Coronary artery (tissue), 2 donors: ENCODE results near the gene IFRD2.
"Not testable (repeated sequence)": the region's sequence is repeated elsewhere in the genome, so short reads cannot be mapped to it uniquely, and the experiment has no call there.

ENCODE experiments used
- DNase-seq: peaks from one replicate; pipeline ENCODE4 v3.0.0-alpha.2; 2017; ENCODE audit warnings: low spot score
- H3K27ac ChIP-seq, 2 donors: fragments of 200-600 bp; sonication (generic); one replicate each; pipeline ENCODE4 v1.5.1; 2016 to 2019
- H3K4me3 ChIP-seq: fragments of 200-600 bp; sonication (generic); 2 replicates; pipeline ENCODE4 v1.5.1; 2016; ENCODE audit warnings: mild to moderate bottlenecking, moderate library complexity
- TF ChIP-seq, protein P1 (sequence below): fragments of 200-600 bp; sonication (generic); IDR thresholded peaks from one replicate; pipeline ENCODE4 v1.5.1; 2019; ENCODE audit warnings: antibody characterized with exemption

The IFRD2 gene

GRCh38 chr3:50263478-50264382 lies 28.5 kb downstream of the IFRD2 start:
- TF ChIP-seq, protein P1, sequence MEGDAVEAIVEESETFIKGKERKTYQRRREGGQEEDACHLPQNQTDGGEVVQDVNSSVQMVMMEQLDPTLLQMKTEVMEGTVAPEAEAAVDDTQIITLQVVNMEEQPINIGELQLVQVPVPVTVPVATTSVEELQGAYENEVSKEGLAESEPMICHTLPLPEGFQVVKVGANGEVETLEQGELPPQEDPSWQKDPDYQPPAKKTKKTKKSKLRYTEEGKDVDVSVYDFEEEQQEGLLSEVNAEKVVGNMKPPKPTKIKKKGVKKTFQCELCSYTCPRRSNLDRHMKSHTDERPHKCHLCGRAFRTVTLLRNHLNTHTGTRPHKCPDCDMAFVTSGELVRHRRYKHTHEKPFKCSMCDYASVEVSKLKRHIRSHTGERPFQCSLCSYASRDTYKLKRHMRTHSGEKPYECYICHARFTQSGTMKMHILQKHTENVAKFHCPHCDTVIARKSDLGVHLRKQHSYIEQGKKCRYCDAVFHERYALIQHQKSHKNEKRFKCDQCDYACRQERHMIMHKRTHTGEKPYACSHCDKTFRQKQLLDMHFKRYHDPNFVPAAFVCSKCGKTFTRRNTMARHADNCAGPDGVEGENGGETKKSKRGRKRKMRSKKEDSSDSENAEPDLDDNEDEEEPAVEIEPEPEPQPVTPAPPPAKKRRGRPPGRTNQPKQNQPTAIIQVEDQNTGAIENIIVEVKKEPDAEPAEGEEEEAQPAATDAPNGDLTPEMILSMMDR, result no peak
- Histone ChIP-seq H3K27ac (peak overlapping the region; percentile 97 to 99), H3K4me3 (peak overlapping the region; percentile 41)
- DNase-seq, result no peak

GRCh38 chr3:50262778-50263177 lies 29.5 kb downstream of the IFRD2 start:
- TF ChIP-seq, protein P1, result no peak
- no peak overlapping the region for H3K4me3 ChIP-seq
- peak overlapping the region; percentile 97 to 99 for H3K27ac ChIP-seq
- DNase-seq, result no peak

DNA sequence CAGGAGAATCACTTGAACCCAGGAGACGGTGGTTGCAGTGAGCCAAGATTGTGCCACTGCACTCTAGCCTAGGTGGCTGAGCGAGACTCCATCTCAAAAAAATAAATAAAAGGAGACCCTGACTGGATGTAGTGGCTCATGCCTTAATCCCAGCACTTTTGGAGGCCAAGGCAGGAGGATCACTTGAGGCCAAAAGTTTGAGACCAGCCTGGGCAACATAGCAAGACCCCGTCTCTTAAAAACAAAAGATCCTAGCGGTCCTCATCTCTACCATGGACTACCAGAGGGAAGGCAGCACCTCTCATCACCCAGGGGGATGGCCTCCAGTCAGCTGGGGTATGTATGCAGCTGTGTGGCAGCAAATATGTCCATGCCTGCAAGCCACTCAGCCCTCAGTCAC lies 30.0 kb downstream of the IFRD2 start:
- peak overlapping the region; percentile 97 to 99 for H3K27ac ChIP-seq

DNA sequence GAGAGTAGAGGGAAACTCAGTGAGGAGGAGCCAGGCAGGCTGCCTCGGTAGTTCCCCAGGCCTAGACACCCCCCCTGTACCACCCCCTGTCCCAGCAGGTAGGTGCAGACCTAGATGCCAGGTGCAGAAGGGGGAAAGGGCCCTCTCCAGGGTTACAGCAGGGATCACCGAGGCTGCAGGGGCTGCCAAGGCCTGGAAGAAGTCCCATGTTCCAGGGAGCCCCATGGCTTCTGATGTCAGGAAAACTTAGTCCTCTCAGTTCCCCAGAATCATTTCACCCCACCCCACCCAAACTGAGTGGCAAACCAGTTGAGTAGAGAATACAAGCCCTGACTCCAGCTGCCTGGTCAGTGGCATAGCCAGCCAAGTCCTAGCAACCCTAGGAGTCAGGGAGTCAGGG lies 30.7 kb downstream of the IFRD2 start:
- peak overlapping the region; percentile 96 to 98 for H3K27ac ChIP-seq
- TF ChIP-seq, protein P1, result no peak
- no peak overlapping the region for H3K4me3 ChIP-seq
- DNase-seq, result no peak

More for the DNA sequence above, 30.0 kb downstream of the IFRD2 start:
- H3K4me3 ChIP-seq, DNase-seq: not testable (repeated sequence)

DNA sequence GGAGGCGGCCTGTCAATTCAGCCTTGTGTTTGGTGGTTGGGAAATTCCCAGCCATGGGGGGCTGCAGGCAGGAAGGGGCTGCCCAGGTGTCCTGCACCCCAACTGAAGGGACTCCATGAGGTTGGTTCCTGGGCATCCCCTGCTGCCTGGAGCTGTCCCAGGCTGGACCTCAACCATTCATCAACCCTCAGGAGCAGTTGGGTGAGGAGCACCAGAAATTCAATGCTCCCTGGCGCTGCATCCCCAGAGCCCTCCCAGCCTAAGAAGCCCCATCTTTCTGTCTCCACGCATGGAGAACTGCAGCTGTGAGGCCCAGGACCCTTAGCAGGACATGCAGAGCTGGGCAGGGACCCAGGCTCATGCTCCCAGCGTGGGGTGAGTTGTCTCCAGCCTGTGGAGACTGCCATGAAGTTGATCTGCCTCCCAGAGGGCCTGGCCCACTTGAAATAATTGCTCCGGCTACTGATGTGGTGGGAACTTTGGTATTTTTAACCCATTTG lies 31.2 kb downstream of the IFRD2 start:
- Histone ChIP-seq H3K4me3 (peak overlapping the region; percentile 72), H3K27ac (peak overlapping the region; percentile 96 to 98)
- TF ChIP-seq, protein P1, result no peak
- no peak for DNase-seq

GRCh38 chr3:50260027-50260941 lies 31.9 kb downstream of the IFRD2 start:
- Histone ChIP-seq H3K27ac (peak overlapping the region; percentile 96 to 98), H3K4me3 (peak overlapping the region; percentile 72)
- peak; percentile 93 for DNase-seq
- TF ChIP-seq, protein P1, result peak; percentile 98

DNA sequence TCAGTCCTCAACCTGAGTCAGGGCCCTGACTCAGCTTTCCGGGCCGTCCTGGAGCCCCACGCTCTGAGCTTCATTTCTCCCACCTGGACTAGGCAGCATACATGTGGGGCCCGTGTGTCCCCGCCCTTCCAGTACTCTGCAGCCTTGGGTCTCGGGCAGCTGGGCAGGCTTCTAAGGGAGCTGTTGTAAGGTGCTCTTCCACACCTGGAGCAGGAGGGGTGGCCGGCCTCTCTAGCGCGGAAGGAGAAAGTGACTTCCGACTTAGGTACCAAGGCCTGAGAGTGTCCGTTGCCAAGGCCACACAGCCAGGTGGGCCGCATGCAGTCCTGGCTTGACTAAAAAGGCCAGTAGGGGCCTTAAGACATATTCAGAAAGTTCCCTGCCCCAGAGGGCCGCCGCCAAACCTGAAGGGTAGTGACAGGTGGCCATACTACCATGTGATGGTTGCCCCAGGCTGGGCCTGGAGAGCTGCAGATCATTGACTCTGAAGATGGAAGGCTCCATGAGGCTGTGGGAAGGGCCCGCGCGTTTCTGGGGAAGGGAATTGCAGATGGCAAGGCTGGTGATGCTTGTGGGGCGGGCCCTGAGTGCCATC lies 32.7 kb downstream of the IFRD2 start:
- DNase-seq, result no peak
- TF ChIP-seq, protein P1, result no peak
- H3K27ac ChIP-seq, result peak overlapping the region; percentile 96 to 98
- peak overlapping the region; percentile 72 for H3K4me3 ChIP-seq
